AG08395 (cell line): ENCODE results near the gene NPM1.
A peak's percentile ranks its signal among the peaks of the same experiment; 100 is the strongest.

Experiments used
- DNase-seq: peaks from one replicate; pipeline ENCODE4 v3.0.0; 2012; ENCODE audit warnings: mixed read lengths, low spot score

Gene NPM1

GRCh38 chr5:171450423-171451331, 63.0 kb downstream of the NPM1 start:
- peak; percentile 89 for DNase-seq

GRCh38 chr5:171451421-171451820, 63.8 kb downstream of the NPM1 start:
- DNase-seq, result no peak

- no peak for DNase-seq
These were observed 65.5 kb downstream of the NPM1 start for GRCh38 chr5:171453056-171453725.

- no peak for DNase-seq
These were observed 66.3 kb downstream of the NPM1 start for GRCh38 chr5:171453988-171454387.

GRCh38 chr5:171454549-171454948, 66.9 kb downstream of the NPM1 start:
- no peak for DNase-seq

GRCh38 chr5:171455522-171455921, 67.9 kb downstream of the NPM1 start:
- DNase-seq, result no peak

GRCh38 chr5:171457208-171457981, 69.7 kb downstream of the NPM1 start:
- DNase-seq, result no peak

GRCh38 chr5:171459839-171460238, 72.2 kb downstream of the NPM1 start:
- DNase-seq, result no peak
